ENCODE results near the gene EP400.
"Not testable (repeated sequence)": the region's sequence is repeated elsewhere in the genome, so short reads cannot be mapped to it uniquely, and the experiment has no call there.

EP400 gene

GRCh38 chr12:132047630-132048029, 97.9 kb downstream of the EP400 start:
- DNase-seq (ENCODE audit: low read depth): not testable (repeated sequence)

- no peak for DNase-seq (ENCODE audit: low read depth)
These were observed 99.7 kb downstream of the EP400 start for GRCh38 chr12:132049442-132049841.

- no peak for DNase-seq (ENCODE audit: low read depth)
These were observed 100.1 kb downstream of the EP400 start for GRCh38 chr12:132049876-132050275.

GRCh38 chr12:132051718-132052117, 102.0 kb downstream of the EP400 start:
- DNase-seq (ENCODE audit: low read depth): not testable (repeated sequence)

GRCh38 chr12:132052196-132052932, 102.6 kb downstream of the EP400 start:
- DNase-seq (ENCODE audit: low read depth): no peak

- no peak for DNase-seq (ENCODE audit: low read depth)
These were observed 103.9 kb downstream of the EP400 start for GRCh38 chr12:132053338-132054330.

GRCh38 chr12:132054983-132055382, 105.2 kb downstream of the EP400 start:
- DNase-seq (ENCODE audit: low read depth): no peak

GRCh38 chr12:132055535-132056096, 105.9 kb downstream of the EP400 start:
- DNase-seq (ENCODE audit: low read depth): no peak

GRCh38 chr12:132056320-132056719, 106.6 kb downstream of the EP400 start:
- DNase-seq (ENCODE audit: low read depth): no peak

GRCh38 chr12:132056951-132057350, 107.2 kb downstream of the EP400 start:
- no peak for DNase-seq (ENCODE audit: low read depth)

- no peak for DNase-seq (ENCODE audit: low read depth)
These were observed 107.9 kb downstream of the EP400 start for GRCh38 chr12:132057691-132058090.

GRCh38 chr12:132061197-132061596, 111.5 kb downstream of the EP400 start:
- no peak for DNase-seq (ENCODE audit: low read depth)

GRCh38 chr12:132061641-132062430, 112.1 kb downstream of the EP400 start:
- DNase-seq (ENCODE audit: low read depth): no peak

GRCh38 chr12:132062481-132062880, 112.7 kb downstream of the EP400 start:
- no peak for DNase-seq (ENCODE audit: low read depth)

GRCh38 chr12:132063491-132063890, 113.7 kb downstream of the EP400 start:
- DNase-seq (ENCODE audit: low read depth): no peak

- no peak for DNase-seq (ENCODE audit: low read depth)
These were observed 114.9 kb downstream of the EP400 start for GRCh38 chr12:132064631-132065030.

- DNase-seq (ENCODE audit: low read depth): no peak
These were observed 115.5 kb downstream of the EP400 start for GRCh38 chr12:132065203-132065602.

- no peak for DNase-seq (ENCODE audit: low read depth)
These were observed 116.0 kb downstream of the EP400 start for GRCh38 chr12:132065609-132066344.

- DNase-seq (ENCODE audit: low read depth): no peak
These were observed 116.6 kb downstream of the EP400 start for GRCh38 chr12:132066345-132066685.

GRCh38 chr12:132066749-132067148, 117.0 kb downstream of the EP400 start:
- no peak for DNase-seq (ENCODE audit: low read depth)

GRCh38 chr12:132067182-132067581, 117.4 kb downstream of the EP400 start:
- DNase-seq (ENCODE audit: low read depth): no peak
